ENCODE measurements around the gene NOTCH4. TPM values are rescaled to one million over a fixed set of nuclear protein-coding genes. Genes with fewer than 3 reads are reported as not detected.
"Not testable (repeated sequence)": the region's sequence is repeated elsewhere in the genome, so short reads cannot be mapped to it uniquely, and the experiment has no call there.

The NOTCH4 gene
- total RNA-seq, 1 donor from 2014 or later: 4.7 TPM

GRCh38 chr6:32216285-32216684, 7.6 kb downstream of the NOTCH4 start:
- no peak for TF ChIP-seq CTCF (IDR thresholded peaks at IDR 0.05; ENCODE audit: unreplicated experiment)
- Mint-ChIP-seq H3K27me3 (peaks cover 34% of the 10 kb centered on the region), H3K4me3 (ENCODE audit: low read depth) (no peak overlapping the region), H3K36me3 (ENCODE audit: insufficient read depth) (no peaks in the 10 kb centered on the region), H3K4me1 (ENCODE audit: low read depth) (no peaks in the 10 kb centered on the region), H3K9me3 (ENCODE audit: low read depth) (no peaks in the 10 kb centered on the region), H3K27ac (no peak overlapping the region)
- DNase-seq (ENCODE audit: low spot score, unreplicated experiment): no peak

- H3K27me3 Mint-ChIP-seq: peaks cover 33% of the 10 kb centered on the region
- DNase-seq (ENCODE audit: low spot score, unreplicated experiment): no peak
- no peak overlapping the region for H3K4me3 Mint-ChIP-seq (ENCODE audit: low read depth)
- no peaks in the 10 kb centered on the region for H3K4me1 Mint-ChIP-seq (ENCODE audit: low read depth)
- H3K36me3 Mint-ChIP-seq (ENCODE audit: insufficient read depth): no peaks in the 10 kb centered on the region
- no peak for TF ChIP-seq CTCF (IDR thresholded peaks at IDR 0.05; ENCODE audit: unreplicated experiment)
- no peak overlapping the region for H3K27ac Mint-ChIP-seq
- H3K9me3 Mint-ChIP-seq (ENCODE audit: low read depth): no peaks in the 10 kb centered on the region
These were observed 8.2 kb downstream of the NOTCH4 start for GRCh38 chr6:32215617-32216016.

- Mint-ChIP-seq H3K4me3 (ENCODE audit: low read depth) (no peak overlapping the region), H3K4me1 (ENCODE audit: low read depth) (no peaks in the 10 kb centered on the region), H3K9me3 (ENCODE audit: low read depth) (no peaks in the 10 kb centered on the region), H3K27me3 (peaks cover 25% of the 10 kb centered on the region), H3K36me3 (ENCODE audit: insufficient read depth) (no peaks in the 10 kb centered on the region), H3K27ac (no peak overlapping the region)
- no peak for DNase-seq (ENCODE audit: low spot score, unreplicated experiment)
- TF ChIP-seq CTCF (IDR thresholded peaks at IDR 0.05; ENCODE audit: unreplicated experiment): no peak
These were observed 9.7 kb downstream of the NOTCH4 start for GRCh38 chr6:32214126-32214525.

GRCh38 chr6:32213649-32214048, 10.2 kb downstream of the NOTCH4 start:
- H3K4me3 Mint-ChIP-seq (ENCODE audit: low read depth): no peak overlapping the region
- H3K9me3 Mint-ChIP-seq (ENCODE audit: low read depth): no peaks in the 10 kb centered on the region
- H3K27me3 Mint-ChIP-seq: peaks cover 21% of the 10 kb centered on the region
- no peak for TF ChIP-seq CTCF (IDR thresholded peaks at IDR 0.05; ENCODE audit: unreplicated experiment)
- H3K27ac Mint-ChIP-seq: no peak overlapping the region
- no peak for DNase-seq (ENCODE audit: low spot score, unreplicated experiment)
- H3K36me3 Mint-ChIP-seq (ENCODE audit: insufficient read depth): no peaks in the 10 kb centered on the region
- no peaks in the 10 kb centered on the region for H3K4me1 Mint-ChIP-seq (ENCODE audit: low read depth)

- peaks cover 13% of the 10 kb centered on the region for H3K27me3 Mint-ChIP-seq
- H3K9me3 Mint-ChIP-seq (ENCODE audit: low read depth): no peaks in the 10 kb centered on the region
- no peak for TF ChIP-seq CTCF (IDR thresholded peaks at IDR 0.05; ENCODE audit: unreplicated experiment)
- no peak for DNase-seq (ENCODE audit: low spot score, unreplicated experiment)
- H3K27ac Mint-ChIP-seq: no peak overlapping the region
- H3K4me3 Mint-ChIP-seq (ENCODE audit: low read depth): no peak overlapping the region
- H3K4me1 Mint-ChIP-seq (ENCODE audit: low read depth): no peaks in the 10 kb centered on the region
- H3K36me3 Mint-ChIP-seq (ENCODE audit: insufficient read depth): no peaks in the 10 kb centered on the region
These were observed 11.6 kb downstream of the NOTCH4 start for GRCh38 chr6:32212076-32212760.

- not testable (repeated sequence) for H3K9me3 Mint-ChIP-seq (ENCODE audit: low read depth); DNase-seq (ENCODE audit: low spot score, unreplicated experiment); H3K27ac Mint-ChIP-seq; H3K4me1 Mint-ChIP-seq (ENCODE audit: low read depth); H3K4me3 Mint-ChIP-seq (ENCODE audit: low read depth); H3K36me3 Mint-ChIP-seq (ENCODE audit: insufficient read depth)
- peaks cover 13% of the 10 kb centered on the region for H3K27me3 Mint-ChIP-seq
These were observed 12.4 kb downstream of the NOTCH4 start for GRCh38 chr6:32211432-32211831.

Data from progenitor cell of endocrine pancreas (in vitro differentiated cells).